Amniotic epithelial cell (primary cell): ENCODE measurements around the gene AAMP.
"Not testable (repeated sequence)": the region's sequence is repeated elsewhere in the genome, so short reads cannot be mapped to it uniquely, and the experiment has no call there.

Source experiments
- DNase-seq: peaks from one replicate; pipeline ENCODE4 v3.0.0-alpha.2; 2010; ENCODE audit warnings: low read depth

AAMP gene

DNA sequence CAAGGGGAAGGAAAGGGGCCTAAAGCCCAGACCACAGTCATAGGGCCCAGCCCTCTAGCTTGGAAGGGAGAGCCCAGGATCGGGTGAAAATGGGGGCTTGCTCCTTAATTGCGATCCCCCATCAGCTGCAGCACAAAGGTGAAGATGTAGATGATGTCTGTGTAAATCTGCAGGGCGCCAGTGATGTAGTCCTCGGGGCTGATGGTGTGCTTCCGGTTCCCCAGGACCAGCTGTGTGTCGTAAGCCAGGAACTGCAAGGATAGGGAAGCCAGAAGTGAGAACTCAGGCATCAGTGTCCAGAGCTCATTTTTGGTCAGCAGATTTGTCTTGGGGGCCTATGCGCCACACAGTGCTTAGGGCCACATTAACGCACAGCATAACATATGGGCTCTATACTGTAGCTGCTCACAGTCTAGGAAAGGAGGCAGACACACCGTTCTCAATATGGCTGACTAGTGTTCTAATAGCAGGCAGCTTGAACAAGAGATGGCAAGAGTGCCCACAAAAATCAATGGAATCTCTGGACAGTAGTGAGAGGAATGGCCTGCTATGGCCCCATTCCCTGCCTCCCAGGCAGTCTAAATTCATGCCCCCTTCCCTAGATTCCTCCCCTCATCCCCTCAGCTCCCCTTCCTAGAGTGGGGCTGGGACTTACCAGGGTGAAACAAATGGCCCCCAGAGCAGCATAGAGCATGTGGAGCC lies 5.6 kb upstream of the AAMP start:
- no peak for DNase-seq

GRCh38 chr2:218274586-218274985 lies 4.6 kb upstream of the AAMP start:
- no peak for DNase-seq

DNA sequence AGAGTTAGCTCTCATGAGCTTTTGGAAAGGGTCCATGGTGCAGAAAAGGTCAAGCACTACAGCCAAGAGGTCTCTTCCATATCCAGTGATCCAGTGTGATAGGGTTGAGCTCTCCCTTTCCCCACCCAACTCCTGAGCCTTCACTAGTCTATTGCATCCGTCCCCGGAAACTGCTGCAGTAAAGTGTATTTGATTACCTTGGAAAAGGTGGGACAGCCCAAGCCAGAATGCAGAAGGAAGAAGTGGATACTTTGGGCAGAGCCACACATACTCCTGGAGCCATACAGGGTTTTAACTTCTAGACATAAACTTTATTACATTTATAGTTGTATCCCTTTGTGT lies 3.9 kb upstream of the AAMP start:
- no peak for DNase-seq

GRCh38 chr2:218273214-218273907 lies 3.4 kb upstream of the AAMP start:
- not testable (repeated sequence) for DNase-seq

DNA sequence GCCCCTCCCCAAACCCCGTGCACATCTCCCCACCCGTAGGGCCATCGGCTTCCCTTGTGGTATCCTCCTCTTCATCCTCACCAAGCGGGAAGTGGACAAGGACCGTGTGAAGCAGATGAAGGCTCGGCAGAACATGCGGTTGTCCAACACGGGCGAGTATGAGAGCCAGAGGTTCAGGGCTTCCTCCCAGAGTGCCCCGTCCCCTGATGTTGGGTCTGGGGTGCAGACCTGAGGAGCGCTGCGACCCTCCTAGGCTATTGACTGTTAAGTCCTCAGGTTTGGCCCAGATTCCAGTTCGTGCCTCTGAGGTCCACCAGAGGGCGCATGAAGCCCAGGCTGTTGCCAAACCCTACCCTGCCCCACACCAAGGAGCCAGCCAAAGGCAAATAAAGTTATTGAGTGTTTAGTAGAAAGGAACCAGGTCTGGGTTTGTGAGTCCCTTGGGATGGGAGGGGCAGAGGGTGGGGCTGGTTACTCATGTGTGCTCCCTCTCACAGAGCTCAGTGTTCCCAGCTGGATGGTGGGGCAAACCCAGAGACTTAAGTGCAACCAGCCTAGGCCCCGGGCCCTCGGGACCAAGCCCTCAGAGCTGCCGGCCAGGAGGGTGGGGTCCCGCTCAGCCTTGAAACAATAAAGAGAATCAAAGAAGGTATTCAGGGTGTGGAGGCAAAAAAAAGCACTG lies 2.7 kb upstream of the AAMP start:
- peak; percentile 84 for DNase-seq

- DNase-seq: no peak
Observed at GRCh38 chr2:218271865-218272530, 2.1 kb upstream of the AAMP start.

- no peak for DNase-seq
Observed at GRCh38 chr2:218271487-218271797, 1.5 kb upstream of the AAMP start.

DNA sequence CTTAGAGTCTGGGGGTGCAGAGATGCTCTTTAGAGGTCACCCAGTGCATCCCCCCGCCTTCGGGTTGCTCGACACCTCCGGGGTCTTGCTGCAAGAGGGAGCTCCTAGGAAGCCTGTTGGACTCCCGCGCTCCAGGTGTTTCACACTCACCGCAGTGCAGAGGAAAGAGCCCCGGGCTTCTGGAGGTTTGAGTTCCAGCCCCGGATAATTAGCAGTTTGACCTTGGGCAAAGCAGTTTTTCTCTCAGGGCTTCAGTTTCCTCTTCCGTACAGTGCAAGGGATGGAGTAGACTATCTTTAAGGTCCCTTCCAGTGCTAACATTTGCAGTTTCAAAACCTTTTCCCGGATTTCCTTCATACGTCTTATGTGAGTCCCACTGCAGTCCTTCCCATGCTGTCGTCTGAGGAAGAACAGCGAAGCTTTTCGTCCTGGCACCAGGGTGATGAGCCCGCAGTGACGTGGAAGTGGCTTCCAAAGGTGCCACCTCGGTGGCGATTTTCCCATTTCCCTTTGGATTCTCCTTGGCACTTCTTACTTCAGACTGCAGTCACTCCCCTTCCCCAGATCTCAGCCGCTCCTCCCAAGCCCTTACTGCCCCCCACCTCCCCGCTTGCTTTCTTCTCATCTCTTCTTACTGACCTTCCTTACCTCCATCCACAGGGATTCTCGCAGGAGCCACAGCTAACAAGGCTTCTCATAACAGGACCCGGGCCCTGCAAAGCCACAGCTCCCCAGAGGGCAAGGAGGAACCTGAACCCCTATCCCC lies 967 bp upstream of the AAMP start:
- no peak for DNase-seq

DNA sequence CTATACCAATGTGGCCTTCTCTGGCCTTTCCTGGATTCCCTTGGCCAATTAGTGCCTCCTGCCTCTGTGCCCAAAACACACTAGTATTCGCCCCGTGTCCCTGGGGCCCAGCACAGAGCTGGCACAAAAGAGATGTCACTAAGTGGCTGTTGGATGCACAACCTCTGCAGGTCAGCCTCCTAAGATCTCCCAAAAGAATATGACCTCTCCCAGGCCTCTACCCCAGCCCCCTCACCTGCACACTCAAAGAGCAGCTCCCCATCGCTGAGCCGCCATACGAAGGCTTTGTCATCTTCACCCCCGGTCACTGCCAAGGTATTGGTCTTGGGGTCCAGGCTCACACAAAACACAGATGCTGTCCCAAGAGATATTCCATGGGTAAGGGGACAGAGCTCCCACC lies 2.7 kb downstream of the AAMP start:
- no peak for DNase-seq

GRCh38 chr2:218266316-218266979 lies 3.5 kb downstream of the AAMP start:
- DNase-seq: no peak

DNA sequence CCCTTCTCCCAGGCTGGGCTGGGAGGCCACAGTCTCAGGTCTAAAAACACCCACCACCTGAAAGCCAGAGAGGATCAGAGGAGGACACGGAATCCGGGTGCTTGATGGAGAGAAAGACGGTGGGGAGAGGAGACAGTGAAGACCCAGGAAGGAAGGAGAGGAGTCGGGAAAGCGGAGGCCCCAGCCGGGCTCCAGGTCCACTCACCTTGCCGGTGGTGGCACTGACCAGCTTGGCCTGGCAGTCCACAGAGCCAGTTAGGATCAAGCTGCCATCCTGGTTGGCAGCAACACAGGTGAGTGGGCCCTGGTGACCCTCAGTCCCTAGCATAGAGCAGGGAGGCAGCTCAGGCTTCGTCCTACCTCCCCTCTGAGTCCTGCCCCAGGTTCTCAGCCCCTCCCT lies 4.3 kb downstream of the AAMP start:
- no peak for DNase-seq

- no peak for DNase-seq
Observed at GRCh38 chr2:218264773-218265561, 5.0 kb downstream of the AAMP start.

DNA sequence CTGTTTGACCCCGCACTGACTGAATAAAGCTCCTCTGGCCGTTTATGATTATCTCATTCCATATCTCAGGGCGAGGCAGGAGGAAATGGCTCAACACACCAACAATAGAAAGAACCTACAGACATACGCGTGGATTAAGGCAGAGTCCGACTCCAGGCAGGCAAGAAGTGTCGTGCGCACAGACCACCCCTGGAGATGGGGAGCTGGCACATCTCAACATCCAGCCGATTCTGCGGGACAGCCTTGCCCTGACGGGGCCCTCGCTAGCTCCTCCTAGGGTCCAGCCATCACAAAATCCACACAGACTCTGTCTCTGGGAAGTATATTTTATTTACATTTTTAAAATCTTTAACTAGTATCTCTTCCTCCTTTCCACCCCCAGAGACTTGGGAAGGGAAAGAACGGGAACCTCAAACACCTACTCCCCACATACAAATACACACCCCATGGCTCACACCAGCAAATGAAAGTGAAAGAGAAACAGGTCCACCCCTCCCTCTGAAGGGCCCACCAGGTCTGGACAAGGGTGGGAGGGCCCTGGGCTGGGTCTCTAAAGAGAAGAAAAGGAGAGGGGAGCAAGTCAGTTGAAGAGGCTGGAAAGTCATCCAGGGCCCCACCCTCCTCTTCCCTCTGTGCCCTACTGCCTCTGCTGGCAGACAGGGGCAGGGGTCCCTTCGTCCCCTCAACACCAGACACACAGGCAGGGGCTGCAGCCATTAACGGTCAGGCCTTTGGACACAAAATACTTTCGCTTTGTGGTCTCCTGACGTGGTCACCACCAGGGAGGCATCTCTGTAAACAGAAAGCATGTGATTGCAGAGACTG lies 5.9 kb downstream of the AAMP start:
- DNase-seq: no peak

DNA sequence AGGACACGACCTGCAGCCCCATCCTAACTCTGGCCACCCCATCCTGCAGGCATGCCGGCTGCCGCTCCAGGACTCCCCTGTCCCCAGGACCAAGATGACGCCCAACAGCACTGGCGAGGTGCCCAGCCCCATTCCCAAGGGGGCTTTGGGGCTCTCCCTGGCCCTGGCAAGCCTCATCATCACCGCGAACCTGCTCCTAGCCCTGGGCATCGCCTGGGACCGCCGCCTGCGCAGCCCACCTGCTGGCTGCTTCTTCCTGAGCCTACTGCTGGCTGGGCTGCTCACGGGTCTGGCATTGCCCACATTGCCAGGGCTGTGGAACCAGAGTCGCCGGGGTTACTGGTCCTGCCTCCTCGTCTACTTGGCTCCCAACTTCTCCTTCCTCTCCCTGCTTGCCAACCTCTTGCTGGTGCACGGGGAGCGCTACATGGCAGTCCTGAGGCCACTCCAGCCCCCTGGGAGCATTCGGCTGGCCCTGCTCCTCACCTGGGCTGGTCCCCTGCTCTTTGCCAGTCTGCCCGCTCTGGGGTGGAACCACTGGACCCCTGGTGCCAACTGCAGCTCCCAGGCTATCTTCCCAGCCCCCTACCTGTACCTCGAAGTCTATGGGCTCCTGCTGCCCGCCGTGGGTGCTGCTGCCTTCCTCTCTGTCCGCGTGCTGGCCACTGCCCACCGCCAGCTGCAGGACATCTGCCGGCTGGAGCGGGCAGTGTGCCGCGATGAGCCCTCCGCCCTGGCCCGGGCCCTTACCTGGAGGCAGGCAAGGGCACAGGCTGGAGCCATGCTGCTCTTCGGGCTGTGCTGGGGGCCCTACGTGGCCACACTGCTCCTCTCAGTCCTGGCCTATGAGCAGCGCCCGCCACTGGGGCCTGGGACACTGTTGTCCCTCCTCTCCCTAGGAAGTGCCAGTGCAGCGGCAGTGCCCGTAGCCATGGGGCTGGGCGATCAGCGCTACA lies 7.0 kb downstream of the AAMP start:
- no peak for DNase-seq

- DNase-seq: no peak
Observed at GRCh38 chr2:218262237-218262600, 7.7 kb downstream of the AAMP start.

DNA sequence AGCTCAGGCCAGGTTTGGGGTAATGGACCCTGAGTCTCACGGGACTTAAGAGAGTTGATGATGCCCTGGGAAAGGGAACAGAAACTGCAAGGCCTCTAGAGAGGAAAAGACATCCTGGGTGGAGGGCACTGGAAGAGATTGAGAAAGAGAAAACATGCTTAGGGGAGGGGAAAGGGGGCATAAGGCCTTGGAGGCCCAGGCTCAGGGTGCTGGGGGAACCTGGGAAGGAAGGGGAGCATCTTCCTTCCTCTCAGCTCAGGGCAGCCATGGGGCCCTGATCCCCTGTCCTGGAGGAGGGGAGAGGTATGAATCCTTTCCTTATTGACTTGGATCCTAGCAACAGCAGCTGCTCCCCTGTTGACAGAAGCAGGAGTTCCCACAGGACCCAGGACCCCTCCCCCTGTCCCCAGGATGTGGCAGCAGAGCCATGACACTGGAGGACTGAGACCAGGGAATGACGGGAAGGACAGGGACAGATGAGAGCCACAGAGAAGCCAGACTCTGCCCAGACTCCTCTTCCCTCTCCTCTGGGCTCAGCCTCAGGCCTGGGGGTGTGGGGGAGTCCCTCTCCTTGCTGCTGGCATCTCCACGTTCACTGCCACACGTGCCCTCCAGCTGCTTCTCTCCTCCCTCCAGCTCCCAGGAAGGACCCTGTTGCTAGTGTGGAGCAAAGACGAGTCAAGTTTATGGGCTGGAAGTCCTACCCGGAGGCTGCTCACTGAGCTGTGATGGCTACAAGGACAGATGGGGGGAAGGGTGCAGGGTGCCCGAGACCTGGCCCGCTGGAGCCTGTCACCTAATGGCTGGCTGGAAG lies 8.3 kb downstream of the AAMP start:
- no peak for DNase-seq

DNA sequence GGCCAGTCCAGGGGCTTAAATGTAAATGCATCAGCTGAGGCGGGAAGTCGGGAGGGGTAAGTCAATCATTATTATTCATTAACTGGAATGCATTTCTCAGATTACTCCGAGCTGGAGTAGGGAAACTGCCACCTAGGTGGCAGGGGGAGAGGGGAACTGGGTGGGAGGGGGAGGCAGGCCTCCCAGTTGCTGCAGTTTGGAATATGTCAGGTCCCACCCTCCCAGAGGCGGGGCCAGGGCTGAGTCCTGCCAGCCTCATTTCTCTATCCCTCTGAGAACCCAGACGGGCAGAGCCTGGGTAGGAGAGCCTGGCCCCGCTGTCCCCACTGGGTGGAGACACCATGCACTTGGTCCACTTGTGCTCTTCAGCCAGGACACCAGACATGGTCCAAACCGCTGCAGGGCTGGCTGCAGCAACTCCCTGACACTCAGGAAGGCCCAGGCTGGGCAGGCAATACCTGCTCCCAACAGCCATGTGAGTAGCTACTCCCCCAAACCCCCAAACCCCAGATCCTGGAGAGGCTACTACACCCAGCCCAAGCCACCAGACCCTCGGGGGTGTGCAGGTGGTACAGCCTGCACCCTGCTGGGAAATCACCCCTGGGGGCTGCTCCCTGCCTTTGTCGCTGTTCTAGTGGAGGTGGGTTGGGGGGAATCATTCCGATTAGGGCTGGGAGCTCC lies 9.1 kb downstream of the AAMP start, which contains the start of gene GPBAR1:
TSS of gene GPBAR1 (plus strand) at position 274 of the 681 bp plus-strand sequence. CDS start 1,710 bp downstream, outside the sequence.
- DNase-seq: no peak
